ENCODE measurements around the gene RAD51C.
"Not testable (repeated sequence)": the region's sequence is repeated elsewhere in the genome, so short reads cannot be mapped to it uniquely, and the experiment has no call there.

DNA sequence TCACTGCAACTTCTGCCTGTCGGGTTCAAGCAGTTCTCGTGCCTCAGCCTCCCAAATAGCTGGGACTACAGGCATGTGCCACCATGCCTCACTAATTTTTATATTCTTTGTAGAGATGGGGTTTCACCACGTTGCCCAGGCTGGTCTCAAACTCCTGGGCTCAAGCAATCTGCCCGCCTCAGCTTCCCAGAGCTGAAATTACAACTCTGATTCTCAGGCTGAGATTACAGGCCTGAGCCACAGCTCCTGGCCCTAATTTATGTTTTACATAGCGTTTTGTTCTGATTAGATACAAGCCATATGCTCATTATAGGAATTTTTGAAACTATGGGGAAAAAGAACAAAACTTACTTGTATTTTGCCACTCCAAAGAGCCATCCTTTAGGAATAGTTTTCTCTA is 86.1 kb downstream of the RAD51C start:
- not testable (repeated sequence) for TF ChIP-seq POLR2A (IDR thresholded peaks at IDR 0.05)
- TF ChIP-seq, protein P1, sequence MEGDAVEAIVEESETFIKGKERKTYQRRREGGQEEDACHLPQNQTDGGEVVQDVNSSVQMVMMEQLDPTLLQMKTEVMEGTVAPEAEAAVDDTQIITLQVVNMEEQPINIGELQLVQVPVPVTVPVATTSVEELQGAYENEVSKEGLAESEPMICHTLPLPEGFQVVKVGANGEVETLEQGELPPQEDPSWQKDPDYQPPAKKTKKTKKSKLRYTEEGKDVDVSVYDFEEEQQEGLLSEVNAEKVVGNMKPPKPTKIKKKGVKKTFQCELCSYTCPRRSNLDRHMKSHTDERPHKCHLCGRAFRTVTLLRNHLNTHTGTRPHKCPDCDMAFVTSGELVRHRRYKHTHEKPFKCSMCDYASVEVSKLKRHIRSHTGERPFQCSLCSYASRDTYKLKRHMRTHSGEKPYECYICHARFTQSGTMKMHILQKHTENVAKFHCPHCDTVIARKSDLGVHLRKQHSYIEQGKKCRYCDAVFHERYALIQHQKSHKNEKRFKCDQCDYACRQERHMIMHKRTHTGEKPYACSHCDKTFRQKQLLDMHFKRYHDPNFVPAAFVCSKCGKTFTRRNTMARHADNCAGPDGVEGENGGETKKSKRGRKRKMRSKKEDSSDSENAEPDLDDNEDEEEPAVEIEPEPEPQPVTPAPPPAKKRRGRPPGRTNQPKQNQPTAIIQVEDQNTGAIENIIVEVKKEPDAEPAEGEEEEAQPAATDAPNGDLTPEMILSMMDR (IDR thresholded peaks at IDR 0.05), result not testable (repeated sequence)

Data from lower leg skin (tissue), 3 donors.